HepG2 (cell line): ENCODE measurements around the gene PSEN1.

Experiments
- EEA1 ChIP-seq: sonication (generic); formaldehyde crosslinking; IDR thresholded peaks from 2 replicates; pipeline ENCODE4 v1.5.1; 2020; ENCODE audit warnings: mild to moderate bottlenecking, missing genetic modification reagents, borderline replicate concordance
- ETV6 ChIP-seq: sonication (generic); formaldehyde crosslinking; conservative IDR thresholded peaks from 2 replicates; pipeline ENCODE4 v1.4.0; 2020; ENCODE audit warnings: missing genetic modification reagents

- TF ChIP-seq EEA1 (CRISPR knock-in tag) (no peak), ETV6 (CRISPR knock-in tag) (no peak)
Observed at GRCh38 chr14:73260574-73260973, 124.3 kb downstream of the PSEN1 start.
